Measurements from ENCODE around the gene NFATC1. TPM values are rescaled to one million over a fixed set of nuclear protein-coding genes. Genes with fewer than 3 reads are reported as not detected.
"Not testable (repeated sequence)": the region's sequence is repeated elsewhere in the genome, so short reads cannot be mapped to it uniquely, and the experiment has no call there.

Gene NFATC1
- total RNA-seq, 1 donor from 2014 or later: 18.5 TPM

- DNase-seq (ENCODE audit: missing footprints) (peak; percentile 17), ATAC-seq (no peak)
- intact Hi-C loops (cut with DNase I): no loop called here
Measured at GRCh38 chr18:79476918-79477571, 81.3 kb downstream of the NFATC1 start.

GRCh38 chr18:79477711-79478483, 82.2 kb downstream of the NFATC1 start:
- DNase-seq (ENCODE audit: missing footprints) (peak; percentile 37), ATAC-seq (no peak)
- intact Hi-C loops (cut with DNase I): no loop called here

GRCh38 chr18:79478484-79479115, 82.9 kb downstream of the NFATC1 start:
- DNase-seq (ENCODE audit: missing footprints): peak; percentile 58
- no peak for ATAC-seq
- intact Hi-C loops (cut with DNase I): no loop called here

GRCh38 chr18:79479116-79479760, 83.5 kb downstream of the NFATC1 start:
- ATAC-seq (no peak), DNase-seq (ENCODE audit: missing footprints) (peak; percentile 30)
- intact Hi-C loops (cut with DNase I): no loop called here

- ATAC-seq: no peak
- peak; percentile 53 for DNase-seq (ENCODE audit: missing footprints)
- intact Hi-C loops (cut with DNase I): no loop called here
Measured at GRCh38 chr18:79479761-79480161, 84.0 kb downstream of the NFATC1 start.

- intact Hi-C loops (cut with DNase I): no loop called here
- ATAC-seq: no peak
Measured at GRCh38 chr18:79480171-79481045, 84.7 kb downstream of the NFATC1 start.

GRCh38 chr18:79481046-79481790, 85.5 kb downstream of the NFATC1 start:
- DNase-seq (ENCODE audit: missing footprints): peak; percentile 47
- no peak for ATAC-seq
- intact Hi-C loops (cut with DNase I): no loop called here

More at GRCh38 chr18:79480171-79481045, 84.7 kb downstream of the NFATC1 start:
- DNase-seq (ENCODE audit: missing footprints): peak; percentile 66

- peak; percentile 34 for DNase-seq (ENCODE audit: missing footprints)
- ATAC-seq; intact Hi-C loops (cut with DNase I): not testable (repeated sequence)
Measured at GRCh38 chr18:79483393-79483792, 87.7 kb downstream of the NFATC1 start.

- ATAC-seq: no peak
- intact Hi-C loops (cut with DNase I): no loop called here
- peak; percentile 44 for DNase-seq (ENCODE audit: missing footprints)
Measured at GRCh38 chr18:79483971-79484491, 88.3 kb downstream of the NFATC1 start.

GRCh38 chr18:79484661-79485621, 89.2 kb downstream of the NFATC1 start:
- intact Hi-C loops (cut with DNase I): no loop called here
- ATAC-seq (peak; percentile 37), DNase-seq (ENCODE audit: missing footprints) (peak; percentile 66)

GRCh38 chr18:79485788-79486355, 90.1 kb downstream of the NFATC1 start:
- peak; percentile 73 for ATAC-seq
- DNase-seq (ENCODE audit: missing footprints): peak; percentile 56
- intact Hi-C loops (cut with DNase I): no loop called here

- ATAC-seq: no peak
- peak; percentile 37 for DNase-seq (ENCODE audit: missing footprints)
- intact Hi-C loops (cut with DNase I): no loop called here
Measured at GRCh38 chr18:79486356-79487182, 90.8 kb downstream of the NFATC1 start.

GRCh38 chr18:79487183-79487800, 91.6 kb downstream of the NFATC1 start:
- no peak for ATAC-seq
- DNase-seq (ENCODE audit: missing footprints): peak; percentile 68
- intact Hi-C loops (cut with DNase I): no loop called here

- intact Hi-C loops (cut with DNase I): no loop called here
- DNase-seq (ENCODE audit: missing footprints) (peak; percentile 17), ATAC-seq (no peak)
Measured at GRCh38 chr18:79487801-79488201, 92.1 kb downstream of the NFATC1 start.
